GM19193 (cell line): ENCODE data around the gene TJP3.

ENCODE experiments used
- POLR2A ChIP-seq: IDR thresholded peaks from 4 replicates; pipeline ENCODE4 v1.6.1; 2011; ENCODE audit not compliant: insufficient read depth, insufficient read length; ENCODE audit errors: extremely low read depth

The TJP3 gene

GRCh38 chr19:3680939-3681338, 27.2 kb upstream of the TJP3 start:
- no peak for TF ChIP-seq POLR2A

GRCh38 chr19:3682286-3682685, 25.9 kb upstream of the TJP3 start:
- TF ChIP-seq POLR2A = no peak

GRCh38 chr19:3682741-3683404, 25.3 kb upstream of the TJP3 start:
- TF ChIP-seq POLR2A = no peak

GRCh38 chr19:3683405-3684053, 24.7 kb upstream of the TJP3 start:
- no peak for TF ChIP-seq POLR2A

- no peak for TF ChIP-seq POLR2A
Measured at GRCh38 chr19:3684054-3684816, 23.9 kb upstream of the TJP3 start.

- TF ChIP-seq POLR2A = no peak
Measured at GRCh38 chr19:3684817-3685410, 23.3 kb upstream of the TJP3 start.

GRCh38 chr19:3687393-3687773, 20.8 kb upstream of the TJP3 start:
- TF ChIP-seq POLR2A = no peak

- TF ChIP-seq POLR2A = no peak
Measured at GRCh38 chr19:3687774-3688706, 20.1 kb upstream of the TJP3 start.

GRCh38 chr19:3690551-3691371, 17.4 kb upstream of the TJP3 start:
- no peak for TF ChIP-seq POLR2A

GRCh38 chr19:3691372-3691716, 16.8 kb upstream of the TJP3 start:
- no peak for TF ChIP-seq POLR2A

- no peak for TF ChIP-seq POLR2A
Measured at GRCh38 chr19:3691726-3692125, 16.5 kb upstream of the TJP3 start.

GRCh38 chr19:3692141-3693024, 15.8 kb upstream of the TJP3 start:
- no peak for TF ChIP-seq POLR2A
